Esophagus squamous epithelium (tissue), 4 donors: Measurements from ENCODE around the gene HNF1B.

ENCODE experiments used
- CTCF ChIP-seq, 6 experiments: fragments of 450-650 bp in 4 of 6; fragments of 200-600 bp in 2 of 6; sonication (generic) in 2 of 6; IDR thresholded peaks; one replicate each; pipeline ENCODE4 v1.5.1; 2016 to 2019; ENCODE audit warnings: antibody characterized with exemption in 6 of 6, mild to moderate bottlenecking in 4 of 6, moderate library complexity in 4 of 6
- POLR2A ChIP-seq, 4 donors: fragments of 450-650 bp; IDR thresholded peaks; one replicate each; pipeline ENCODE4 v1.6.1; 2017; ENCODE audit warnings: antibody characterized with exemption in 4 of 4, mild to moderate bottlenecking in 4 of 4, moderate library complexity in 3 of 4

- TF ChIP-seq CTCF (IDR thresholded peaks at IDR 0.05) (no peak), POLR2A (IDR thresholded peaks at IDR 0.05) (no peak)
Observed at GRCh38 chr17:37718324-37719048, 26.4 kb downstream of the HNF1B start.
